ENCODE results near the gene ROS1. TPM values are rescaled to one million over a fixed set of nuclear protein-coding genes. Genes with fewer than 3 reads are reported as not detected.

Gene ROS1
- total RNA-seq, 4 donors from 2014 or later: not detected

- TF ChIP-seq POLR2A (IDR thresholded peaks at IDR 0.05): no peak
- TF ChIP-seq, protein P1, sequence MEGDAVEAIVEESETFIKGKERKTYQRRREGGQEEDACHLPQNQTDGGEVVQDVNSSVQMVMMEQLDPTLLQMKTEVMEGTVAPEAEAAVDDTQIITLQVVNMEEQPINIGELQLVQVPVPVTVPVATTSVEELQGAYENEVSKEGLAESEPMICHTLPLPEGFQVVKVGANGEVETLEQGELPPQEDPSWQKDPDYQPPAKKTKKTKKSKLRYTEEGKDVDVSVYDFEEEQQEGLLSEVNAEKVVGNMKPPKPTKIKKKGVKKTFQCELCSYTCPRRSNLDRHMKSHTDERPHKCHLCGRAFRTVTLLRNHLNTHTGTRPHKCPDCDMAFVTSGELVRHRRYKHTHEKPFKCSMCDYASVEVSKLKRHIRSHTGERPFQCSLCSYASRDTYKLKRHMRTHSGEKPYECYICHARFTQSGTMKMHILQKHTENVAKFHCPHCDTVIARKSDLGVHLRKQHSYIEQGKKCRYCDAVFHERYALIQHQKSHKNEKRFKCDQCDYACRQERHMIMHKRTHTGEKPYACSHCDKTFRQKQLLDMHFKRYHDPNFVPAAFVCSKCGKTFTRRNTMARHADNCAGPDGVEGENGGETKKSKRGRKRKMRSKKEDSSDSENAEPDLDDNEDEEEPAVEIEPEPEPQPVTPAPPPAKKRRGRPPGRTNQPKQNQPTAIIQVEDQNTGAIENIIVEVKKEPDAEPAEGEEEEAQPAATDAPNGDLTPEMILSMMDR (IDR thresholded peaks at IDR 0.05 in 4 of 5, conservative IDR thresholded peaks at IDR 0.05 in 1 of 5): no peak
- ATAC-seq (no peak), DNase-seq (no peak)
- in situ Hi-C loops (cut with MboI; ENCODE audit: low sequenced_read_pairs in 4 of 4) (no loop called here), intact Hi-C loops (cut with DNase I; ENCODE audit: low total_unique reads) (no loop called here)
- Histone ChIP-seq H3K4me3 (no peak overlapping the region), H3K27ac (peak overlapping the region in 3 of 4 donors; percentile 25 to 72 (median 53)), H3K4me1 (peaks cover 25 to 34% of the 10 kb centered on the region in 2 donors), H3K36me3 (no peaks in the 10 kb centered on the region), H3K9me3 (no peaks in the 10 kb centered on the region), H3K27me3 (no peaks in the 10 kb centered on the region)
Observed at GRCh38 chr6:117298941-117299340, 126.8 kb downstream of the ROS1 start.

GRCh38 chr6:117290173-117290846, 135.4 kb downstream of the ROS1 start:
- H3K4me1 ChIP-seq: peaks cover 31 to 40% of the 10 kb centered on the region in 2 donors
- intact Hi-C loops (cut with DNase I; ENCODE audit: low total_unique reads) (no loop called here), in situ Hi-C loops (cut with MboI; ENCODE audit: low sequenced_read_pairs in 4 of 4) (no loop called here)
- H3K27me3 ChIP-seq: no peaks in the 10 kb centered on the region
- DNase-seq (peak in 1 of 2 donors; percentile 25), ATAC-seq (peak; percentile 94 to 96)
- peak overlapping the region; percentile 75 to 84 (median 78) for H3K27ac ChIP-seq
- H3K36me3 ChIP-seq: no peaks in the 10 kb centered on the region
- no peaks in the 10 kb centered on the region for H3K9me3 ChIP-seq
- H3K4me3 ChIP-seq: peak overlapping the region in 3 of 4 donors; percentile 16 to 36 (median 28)
- TF ChIP-seq, protein P1 (IDR thresholded peaks at IDR 0.05 in 4 of 5, conservative IDR thresholded peaks at IDR 0.05 in 1 of 5): no peak
- peak; percentile 32 to 83 for TF ChIP-seq POLR2A (IDR thresholded peaks at IDR 0.05)

- peak; percentile 23 to 43 for DNase-seq
- peak overlapping the region in 1 of 4 donors; percentile 9 for H3K4me3 ChIP-seq
- in situ Hi-C loops (cut with MboI; ENCODE audit: low sequenced_read_pairs in 4 of 4) (no loop called here), intact Hi-C loops (cut with DNase I; ENCODE audit: low total_unique reads) (loop anchor here (2.0 kb wide), 1 partner anchor 15 kb away; no protein-coding TSS in a partner anchor)
- no peaks in the 10 kb centered on the region for H3K9me3 ChIP-seq
- no peaks in the 10 kb centered on the region for H3K36me3 ChIP-seq
- peaks cover 37 to 43% of the 10 kb centered on the region in 2 donors for H3K4me1 ChIP-seq
- peak; percentile 71 to 77 for ATAC-seq
- H3K27ac ChIP-seq: peak overlapping the region; percentile 75 to 84 (median 78)
- TF ChIP-seq, protein P1 (IDR thresholded peaks at IDR 0.05 in 4 of 5, conservative IDR thresholded peaks at IDR 0.05 in 1 of 5): no peak
- peak in 1 of 2 donors; percentile 18 for TF ChIP-seq POLR2A (IDR thresholded peaks at IDR 0.05)
- no peaks in the 10 kb centered on the region for H3K27me3 ChIP-seq
Observed at GRCh38 chr6:117288083-117288715, 137.5 kb downstream of the ROS1 start.

DNA sequence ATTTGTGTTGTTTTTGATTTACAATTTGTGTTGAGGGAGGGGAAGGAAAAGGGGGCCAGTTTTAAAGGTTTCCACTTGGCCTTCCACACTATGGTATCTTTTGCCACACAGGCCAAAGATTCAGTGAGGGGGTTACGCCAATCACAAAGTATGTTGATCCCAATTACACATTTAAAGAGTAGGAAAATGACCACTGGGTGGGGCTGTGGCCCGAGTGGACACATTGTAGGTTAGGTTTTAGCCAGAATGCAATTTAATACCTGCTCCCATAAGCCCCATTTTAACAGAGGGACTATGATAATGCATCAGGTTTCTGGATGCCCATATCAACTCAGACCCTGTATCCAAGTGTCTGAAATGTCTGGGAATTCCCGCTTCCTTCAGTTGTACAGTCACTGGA, 144.8 kb downstream of the ROS1 start:
- intact Hi-C loops (cut with DNase I; ENCODE audit: low total_unique reads): loop anchor here (1.0 kb wide), 1 partner anchor 36 kb away; no protein-coding TSS in a partner anchor
- in situ Hi-C loops (cut with MboI; ENCODE audit: low sequenced_read_pairs in 4 of 4): no loop called here
- TF ChIP-seq POLR2A (IDR thresholded peaks at IDR 0.05): no peak
- TF ChIP-seq, protein P1 (IDR thresholded peaks at IDR 0.05 in 4 of 5, conservative IDR thresholded peaks at IDR 0.05 in 1 of 5): peak; percentile 5 to 67 (median 46)
- Histone ChIP-seq H3K4me1 (peaks cover 11 to 18% of the 10 kb centered on the region in 2 donors), H3K27ac (peak overlapping the region in 3 of 4 donors; percentile 40 to 99 (median 98)), H3K36me3 (no peaks in the 10 kb centered on the region), H3K4me3 (no peak overlapping the region), H3K9me3 (no peaks in the 10 kb centered on the region), H3K27me3 (no peaks in the 10 kb centered on the region)
- ATAC-seq (peak in 1 of 2 donors; percentile 61), DNase-seq (no peak)

Measured in gastrocnemius medialis (tissue), 4 donors.